ENCODE data around the gene CPNE7.
A peak's percentile ranks its signal among the peaks of the same experiment; 100 is the strongest.
"Not testable (repeated sequence)": the region's sequence is repeated elsewhere in the genome, so short reads cannot be mapped to it uniquely, and the experiment has no call there.

The CPNE7 gene

GRCh38 chr16:89569506-89570341 lies 5.8 kb upstream of the CPNE7 start:
- DNase-seq (no peak), ATAC-seq (no peak)
- peaks cover 6% of the 10 kb centered on the region for H3K27me3 Mint-ChIP-seq
- H3K27ac Mint-ChIP-seq, result no peak overlapping the region
- H3K4me3 Mint-ChIP-seq, result no peak overlapping the region
- peaks cover 23% of the 10 kb centered on the region for H3K4me1 Mint-ChIP-seq
- no peaks in the 10 kb centered on the region for H3K9me3 Mint-ChIP-seq
- H3K36me3 Mint-ChIP-seq (ENCODE audit: low read depth), result peaks cover 5% of the 10 kb centered on the region

GRCh38 chr16:89570342-89570923 lies 5.1 kb upstream of the CPNE7 start:
- Mint-ChIP-seq H3K4me1 (peaks cover 18% of the 10 kb centered on the region), H3K36me3 (ENCODE audit: low read depth) (no peaks in the 10 kb centered on the region), H3K9me3 (no peaks in the 10 kb centered on the region), H3K4me3 (no peak overlapping the region), H3K27me3 (peaks cover 6% of the 10 kb centered on the region), H3K27ac (no peak overlapping the region)
- ATAC-seq (no peak), DNase-seq (no peak)

GRCh38 chr16:89570983-89571598 lies 4.5 kb upstream of the CPNE7 start:
- H3K36me3 Mint-ChIP-seq (ENCODE audit: low read depth); H3K27ac Mint-ChIP-seq; H3K27me3 Mint-ChIP-seq; H3K9me3 Mint-ChIP-seq; H3K4me3 Mint-ChIP-seq; ATAC-seq; DNase-seq: not testable (repeated sequence)
- peaks cover 11% of the 10 kb centered on the region for H3K4me1 Mint-ChIP-seq

- Mint-ChIP-seq H3K27ac (no peak overlapping the region), H3K9me3 (no peaks in the 10 kb centered on the region), H3K27me3 (peaks cover 6% of the 10 kb centered on the region), H3K36me3 (ENCODE audit: low read depth) (no peaks in the 10 kb centered on the region), H3K4me3 (no peak overlapping the region), H3K4me1 (peaks cover 9% of the 10 kb centered on the region)
- ATAC-seq (no peak), DNase-seq (no peak)
Observed at GRCh38 chr16:89571636-89572035, 3.9 kb upstream of the CPNE7 start.

- H3K27me3 Mint-ChIP-seq, result peaks cover 6% of the 10 kb centered on the region
- no peaks in the 10 kb centered on the region for H3K36me3 Mint-ChIP-seq (ENCODE audit: low read depth)
- DNase-seq (no peak), ATAC-seq (no peak)
- peaks cover 9% of the 10 kb centered on the region for H3K4me1 Mint-ChIP-seq
- H3K27ac Mint-ChIP-seq, result no peak overlapping the region
- H3K4me3 Mint-ChIP-seq, result no peak overlapping the region
- H3K9me3 Mint-ChIP-seq, result no peaks in the 10 kb centered on the region
Observed at GRCh38 chr16:89572073-89572484, 3.5 kb upstream of the CPNE7 start.

- H3K27me3 Mint-ChIP-seq, result peaks cover 9% of the 10 kb centered on the region
- peak overlapping the region; percentile 4 for H3K4me3 Mint-ChIP-seq
- H3K27ac Mint-ChIP-seq, result no peak overlapping the region
- DNase-seq (no peak), ATAC-seq (no peak)
- no peaks in the 10 kb centered on the region for H3K36me3 Mint-ChIP-seq (ENCODE audit: low read depth)
- H3K9me3 Mint-ChIP-seq, result no peaks in the 10 kb centered on the region
- H3K4me1 Mint-ChIP-seq, result peaks cover 9% of the 10 kb centered on the region
Observed at GRCh38 chr16:89572485-89573205, 2.9 kb upstream of the CPNE7 start.

- peak; percentile 11 for ATAC-seq
- Mint-ChIP-seq H3K9me3 (no peaks in the 10 kb centered on the region), H3K27ac (no peak overlapping the region), H3K4me3 (peak overlapping the region; percentile 29), H3K27me3 (peaks cover 9% of the 10 kb centered on the region), H3K36me3 (ENCODE audit: low read depth) (peaks cover 3% of the 10 kb centered on the region), H3K4me1 (peaks cover 9% of the 10 kb centered on the region)
- DNase-seq, result no peak
Observed at GRCh38 chr16:89573826-89574680, 1.5 kb upstream of the CPNE7 start.

DNA sequence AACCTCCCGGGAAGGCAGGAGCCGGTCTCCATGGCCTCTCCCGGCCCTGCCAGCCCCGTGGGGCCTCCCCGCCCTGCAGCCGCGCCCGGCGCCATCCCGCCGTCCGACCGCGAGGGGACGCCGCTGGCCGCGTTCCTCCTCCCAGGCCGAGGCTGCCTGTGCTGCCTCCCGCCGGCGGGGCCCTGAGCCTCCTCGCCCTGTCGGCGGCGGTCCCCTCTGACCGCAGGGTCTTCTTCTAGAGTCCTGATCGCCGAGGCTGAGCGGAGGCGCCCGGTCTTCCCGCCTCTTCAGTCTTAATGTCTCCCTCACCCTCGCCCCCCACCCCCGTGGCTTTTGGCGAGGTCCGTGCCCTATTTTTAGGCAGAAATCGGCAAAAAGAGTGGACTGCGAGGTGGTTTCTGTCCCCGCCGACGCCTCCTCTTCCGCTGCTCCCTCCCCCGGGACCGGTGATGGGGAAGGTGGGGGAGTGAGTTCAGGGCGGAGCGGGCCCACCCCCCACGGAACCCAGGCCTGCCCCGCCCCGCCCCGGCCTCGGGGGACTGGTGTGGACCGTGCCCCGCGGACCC lies 794 bp upstream of the CPNE7 start:
- peak overlapping the region; percentile 50 for H3K4me3 Mint-ChIP-seq

GRCh38 chr16:89576153-89577054 lies 846 bp downstream of the CPNE7 start:
- ATAC-seq, result no peak
- no peak overlapping the region for H3K27ac Mint-ChIP-seq
- no peaks in the 10 kb centered on the region for H3K9me3 Mint-ChIP-seq
- H3K36me3 Mint-ChIP-seq (ENCODE audit: low read depth), result peaks cover 3% of the 10 kb centered on the region
- H3K4me1 Mint-ChIP-seq, result peaks cover 9% of the 10 kb centered on the region
- H3K27me3 Mint-ChIP-seq, result peaks cover 9% of the 10 kb centered on the region
- H3K4me3 Mint-ChIP-seq, result no peak overlapping the region
- no peak for DNase-seq

More for the DNA sequence above, 794 bp upstream of the CPNE7 start:
- Mint-ChIP-seq H3K4me1 (peaks cover 9% of the 10 kb centered on the region), H3K27ac (no peak overlapping the region), H3K36me3 (ENCODE audit: low read depth) (peaks cover 3% of the 10 kb centered on the region), H3K27me3 (peaks cover 9% of the 10 kb centered on the region), H3K9me3 (no peaks in the 10 kb centered on the region)
- peak; percentile 76 for DNase-seq
- peak; percentile 79 for ATAC-seq

GRCh38 chr16:89577055-89577759 lies 1.6 kb downstream of the CPNE7 start:
- peaks cover 3% of the 10 kb centered on the region for H3K4me1 Mint-ChIP-seq
- peak overlapping the region; percentile 11 for H3K4me3 Mint-ChIP-seq
- DNase-seq, result no peak
- ATAC-seq, result no peak
- no peak overlapping the region for H3K27ac Mint-ChIP-seq
- H3K36me3 Mint-ChIP-seq (ENCODE audit: low read depth), result peaks cover 3% of the 10 kb centered on the region
- H3K27me3 Mint-ChIP-seq, result peaks cover 6% of the 10 kb centered on the region
- no peaks in the 10 kb centered on the region for H3K9me3 Mint-ChIP-seq

GRCh38 chr16:89579351-89579750 lies 3.8 kb downstream of the CPNE7 start:
- no peaks in the 10 kb centered on the region for H3K9me3 Mint-ChIP-seq
- no peak for DNase-seq
- peaks cover 2% of the 10 kb centered on the region for H3K4me1 Mint-ChIP-seq
- H3K4me3 Mint-ChIP-seq, result no peak overlapping the region
- ATAC-seq, result no peak
- H3K27ac Mint-ChIP-seq, result no peak overlapping the region
- peaks cover 3% of the 10 kb centered on the region for H3K36me3 Mint-ChIP-seq (ENCODE audit: low read depth)
- H3K27me3 Mint-ChIP-seq, result peaks cover 3% of the 10 kb centered on the region

GRCh38 chr16:89581045-89581695 lies 5.6 kb downstream of the CPNE7 start:
- peaks cover 3% of the 10 kb centered on the region for H3K27me3 Mint-ChIP-seq
- ATAC-seq, result no peak
- H3K27ac Mint-ChIP-seq, result no peak overlapping the region
- no peak overlapping the region for H3K4me3 Mint-ChIP-seq
- no peak for DNase-seq
- H3K4me1 Mint-ChIP-seq, result no peaks in the 10 kb centered on the region
- peaks cover 3% of the 10 kb centered on the region for H3K36me3 Mint-ChIP-seq (ENCODE audit: low read depth)
- H3K9me3 Mint-ChIP-seq, result no peaks in the 10 kb centered on the region
